Fibroblast of lung (primary cell): ENCODE data around the gene PKD1L1. TPM values are rescaled to one million over a fixed set of nuclear protein-coding genes. Genes with fewer than 3 reads are reported as not detected.

Experiments used
- DNase-seq, 2 donors: peaks; one replicate each; pipeline versions ENCODE4 v3.0.0 to v3.0.0-alpha.2; 2010; ENCODE audit warnings: low read depth in 2 of 2
- H2AFZ ChIP-seq: 2 replicates; pipeline ENCODE4 v1.5.1; 2012; ENCODE audit warnings: low read length, control low read depth, inconsistent platforms
- H3K27ac ChIP-seq: 2 replicates; pipeline ENCODE4 v1.5.1; 2011; ENCODE audit warnings: low read length, control low read depth; ENCODE audit not compliant: insufficient read depth
- H3K27me3 ChIP-seq: 2 replicates; pipeline ENCODE4 v1.5.1; 2011; ENCODE audit warnings: mild to moderate bottlenecking, low read length; ENCODE audit not compliant: control insufficient read depth, insufficient read depth
- H3K36me3 ChIP-seq: 2 replicates; pipeline ENCODE4 v1.5.1; 2011; ENCODE audit warnings: low read length; ENCODE audit not compliant: control insufficient read depth, insufficient read depth
- H3K4me1 ChIP-seq: 2 replicates; pipeline ENCODE4 v1.5.1; 2011; ENCODE audit warnings: low read length; ENCODE audit not compliant: control insufficient read depth, insufficient read depth; ENCODE audit errors: extremely low read depth
- H3K4me2 ChIP-seq: 2 replicates; pipeline ENCODE4 v1.5.1; 2011; ENCODE audit warnings: low read length, control low read depth; ENCODE audit not compliant: insufficient read depth; ENCODE audit errors: extremely low read depth
- H3K4me3 ChIP-seq, 4 experiments: fragments of 200-600 bp in 1 of 4; sonication (generic) in 1 of 4; replicated peaks in 1 of 4; 2 replicates each; pipeline ENCODE4 v1.5.1; 2011 to 2016; ENCODE audit warnings: low read length in 4 of 4, low read depth in 3 of 4, mild to moderate bottlenecking in 3 of 4, control low read depth in 2 of 4, inconsistent platforms in 1 of 4, mixed read lengths in 1 of 4; ENCODE audit not compliant: insufficient read depth in 1 of 4; ENCODE audit errors: control extremely low read depth in 1 of 4
- H3K79me2 ChIP-seq: 2 replicates; pipeline ENCODE4 v1.5.1; 2012; ENCODE audit warnings: mild to moderate bottlenecking, low read length, inconsistent platforms; ENCODE audit not compliant: control insufficient read depth, insufficient read depth
- H3K9ac ChIP-seq: 2 replicates; pipeline ENCODE4 v1.5.1; 2011; ENCODE audit warnings: mild to moderate bottlenecking, low read length, control low read depth; ENCODE audit not compliant: insufficient read depth
- H3K9me3 ChIP-seq: 2 replicates; pipeline ENCODE4 v1.5.1; 2012; ENCODE audit warnings: low read depth, low read length; ENCODE audit not compliant: control insufficient read depth, insufficient read depth
- H4K20me1 ChIP-seq: 2 replicates; pipeline ENCODE4 v1.5.1; 2011; ENCODE audit warnings: low read length; ENCODE audit not compliant: control insufficient read depth, insufficient read depth; ENCODE audit errors: extremely low read depth
- EZH2 ChIP-seq: IDR thresholded peaks from 2 replicates; pipeline ENCODE4 v1.5.1; 2012; ENCODE audit warnings: low read length, control low read depth, mild to moderate bottlenecking; ENCODE audit errors: missing control alignments
- polyA plus RNA-seq, 2 donors: library from polyadenylated mRNA; depleted of rRNA in 1 of 2; stranded (reverse) in 1 of 2; unstranded in 1 of 2; fragments of >200 nt; gene quantifications; 2 replicates each; pipeline ENCODE4 v1.2.1, GENCODE V29; 2011 to 2012; ENCODE audit warnings: missing spikeins in 1 of 2
- total RNA-seq: library from RNA; depleted of rRNA; stranded (reverse); fragments of >200 nt; gene quantifications from 2 replicates; pipeline ENCODE4 v1.2.1, GENCODE V29; 2014
- TF ChIP-seq, protein P1 (sequence below), 2 donors: IDR thresholded peaks in 1 of 2; conservative IDR thresholded peaks in 1 of 2; 1 replicate in 1 of 2; 2 replicates in 1 of 2; pipeline ENCODE4 v1.5.1; 2011 to 2012; ENCODE audit warnings: low read length in 2 of 2, control low read depth in 1 of 2, inconsistent platforms in 1 of 2, low read depth in 1 of 2, mild to moderate bottlenecking in 1 of 2

Gene PKD1L1
- total and polyA plus RNA-seq, 2 donors (not counting 1 experiment from before 2014, with no cell fraction given) = under 0.01 to 0.12 TPM

DNA sequence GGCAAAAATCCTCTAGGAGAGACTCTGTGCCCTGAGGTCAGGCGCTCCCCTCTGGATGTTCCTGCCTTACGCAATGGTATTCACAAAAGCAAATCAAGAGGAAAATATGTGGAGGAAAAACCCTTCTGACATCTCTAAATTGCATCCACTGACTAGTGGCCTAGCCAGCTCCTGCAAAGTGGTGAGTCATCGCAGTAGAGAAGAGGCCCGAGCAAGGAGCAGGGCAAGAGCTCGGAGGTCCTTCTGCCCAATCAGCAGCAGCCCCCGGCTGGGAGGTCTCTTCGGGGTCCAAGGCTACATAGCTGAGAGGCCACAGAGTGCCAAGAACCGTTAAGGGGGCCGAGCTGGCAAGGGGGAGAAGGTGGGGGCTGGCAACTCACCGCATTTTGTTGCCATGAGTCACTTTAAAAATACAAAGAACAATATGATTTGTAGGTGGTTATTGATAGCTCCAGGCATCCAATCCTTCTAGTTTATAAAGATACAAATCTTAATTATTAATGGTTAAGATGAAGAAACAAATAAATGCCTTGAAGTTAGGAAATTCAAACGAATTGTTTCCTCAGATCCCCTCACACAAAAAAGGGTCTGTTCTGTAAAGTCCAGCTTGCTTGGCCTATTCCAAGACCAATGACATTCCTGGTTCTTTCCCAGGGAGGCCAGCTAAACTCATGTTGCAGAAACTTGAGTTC, 161.6 kb downstream of the PKD1L1 start:
- Histone ChIP-seq H3K27me3 (no peaks in the 10 kb centered on the region), H3K36me3 (no peaks in the 10 kb centered on the region), H3K4me2 (peak overlapping the region; percentile 13), H3K79me2 (no peaks in the 10 kb centered on the region), H3K9ac (no peak overlapping the region), H4K20me1 (no peaks in the 10 kb centered on the region), H3K27ac (peak overlapping the region; percentile 79), H3K4me1 (peaks cover 31% of the 10 kb centered on the region), H3K4me3 (no peak overlapping the region), H2AFZ (no peak overlapping the region), H3K9me3 (no peaks in the 10 kb centered on the region)
- DNase-seq = peak; percentile 97 to 100
- TF ChIP-seq, protein P1, sequence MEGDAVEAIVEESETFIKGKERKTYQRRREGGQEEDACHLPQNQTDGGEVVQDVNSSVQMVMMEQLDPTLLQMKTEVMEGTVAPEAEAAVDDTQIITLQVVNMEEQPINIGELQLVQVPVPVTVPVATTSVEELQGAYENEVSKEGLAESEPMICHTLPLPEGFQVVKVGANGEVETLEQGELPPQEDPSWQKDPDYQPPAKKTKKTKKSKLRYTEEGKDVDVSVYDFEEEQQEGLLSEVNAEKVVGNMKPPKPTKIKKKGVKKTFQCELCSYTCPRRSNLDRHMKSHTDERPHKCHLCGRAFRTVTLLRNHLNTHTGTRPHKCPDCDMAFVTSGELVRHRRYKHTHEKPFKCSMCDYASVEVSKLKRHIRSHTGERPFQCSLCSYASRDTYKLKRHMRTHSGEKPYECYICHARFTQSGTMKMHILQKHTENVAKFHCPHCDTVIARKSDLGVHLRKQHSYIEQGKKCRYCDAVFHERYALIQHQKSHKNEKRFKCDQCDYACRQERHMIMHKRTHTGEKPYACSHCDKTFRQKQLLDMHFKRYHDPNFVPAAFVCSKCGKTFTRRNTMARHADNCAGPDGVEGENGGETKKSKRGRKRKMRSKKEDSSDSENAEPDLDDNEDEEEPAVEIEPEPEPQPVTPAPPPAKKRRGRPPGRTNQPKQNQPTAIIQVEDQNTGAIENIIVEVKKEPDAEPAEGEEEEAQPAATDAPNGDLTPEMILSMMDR (conservative IDR thresholded peaks at IDR 0.05 in 1 of 2, IDR thresholded peaks at IDR 0.05 in 1 of 2; ENCODE audit: low read depth in 1 of 2, low read length in 2 of 2) = no peak
- no peak for TF ChIP-seq EZH2

DNA sequence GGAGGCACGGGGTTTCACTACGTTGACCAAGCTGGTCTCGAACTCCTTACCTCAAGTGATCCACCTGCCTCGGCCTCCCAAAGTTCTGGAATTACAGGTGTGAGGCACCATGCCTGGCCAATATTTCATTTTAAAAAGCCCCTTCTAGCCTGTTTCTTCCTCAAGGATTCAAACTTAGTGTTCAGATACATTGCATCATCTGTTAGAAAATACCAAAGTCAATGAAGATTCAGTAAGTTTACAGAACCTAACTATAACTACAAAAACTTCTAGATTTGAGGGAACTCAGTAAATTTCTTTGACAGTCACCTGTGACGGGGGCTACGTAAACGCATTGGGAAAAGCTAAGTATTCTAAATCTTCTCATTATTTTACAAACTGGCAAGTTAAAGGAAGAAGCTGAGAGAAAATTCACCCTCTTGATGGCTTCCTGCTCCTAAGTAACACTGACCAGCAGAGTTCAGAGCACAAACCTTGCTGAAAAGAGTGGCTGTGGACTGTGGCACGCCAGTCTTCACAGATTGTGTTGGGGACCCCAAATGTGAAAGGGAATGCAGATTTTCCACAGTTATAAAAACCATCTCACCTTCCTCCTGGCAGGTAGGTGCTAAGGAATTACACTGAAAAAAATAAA, 162.2 kb downstream of the PKD1L1 start:
- H3K27ac ChIP-seq = peak overlapping the region; percentile 79
- H4K20me1 ChIP-seq = no peaks in the 10 kb centered on the region
- no peaks in the 10 kb centered on the region for H3K79me2 ChIP-seq
- H3K4me2 ChIP-seq = peak overlapping the region; percentile 13
- no peak overlapping the region for H3K4me3 ChIP-seq
- H3K36me3 ChIP-seq = no peaks in the 10 kb centered on the region
- H3K27me3 ChIP-seq = no peaks in the 10 kb centered on the region
- H3K9ac ChIP-seq = peak overlapping the region; percentile 13
- H3K9me3 ChIP-seq = no peaks in the 10 kb centered on the region
- H2AFZ ChIP-seq = no peak overlapping the region
- peaks cover 31% of the 10 kb centered on the region for H3K4me1 ChIP-seq
- DNase-seq = peak in 1 of 2 donors; percentile 26
- TF ChIP-seq, protein P1 (conservative IDR thresholded peaks at IDR 0.05 in 1 of 2, IDR thresholded peaks at IDR 0.05 in 1 of 2; ENCODE audit: low read depth in 1 of 2, low read length in 2 of 2) = no peak
- no peak for TF ChIP-seq EZH2

DNA sequence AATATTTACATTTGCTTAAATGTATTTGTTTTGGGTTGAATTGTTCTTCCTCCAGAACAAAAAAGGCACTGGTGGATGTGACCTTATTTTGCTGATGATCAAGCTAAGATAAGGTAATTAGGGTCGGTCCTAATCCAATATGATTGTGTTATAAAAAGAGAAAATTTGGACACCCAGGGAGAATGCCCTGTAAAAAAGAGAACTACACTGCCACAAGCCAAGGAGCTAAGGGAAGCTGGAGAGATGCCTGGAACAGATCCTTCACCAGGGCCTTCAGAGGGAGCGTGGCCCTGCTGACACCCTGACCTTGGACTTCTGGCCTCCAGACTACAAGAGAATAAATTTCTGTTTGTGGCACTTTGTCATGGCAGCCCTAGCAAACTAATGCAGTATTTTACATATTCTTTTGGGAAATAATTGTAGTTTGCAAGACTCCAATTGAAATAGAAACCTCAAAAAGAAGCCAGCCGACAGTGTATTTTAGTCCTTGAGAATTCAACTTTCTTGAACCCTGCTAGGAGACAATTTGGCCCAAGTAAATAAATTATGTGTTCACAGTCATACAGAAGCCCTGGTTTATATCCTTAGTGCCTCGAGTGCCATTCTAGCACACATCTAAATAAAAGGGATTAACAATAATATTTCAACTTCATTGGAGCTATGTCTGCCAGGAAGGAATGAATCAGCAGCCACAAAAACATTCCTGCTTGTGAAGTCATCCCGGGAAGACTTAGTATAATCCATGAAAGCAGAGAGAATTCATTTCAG, 164.6 kb downstream of the PKD1L1 start:
- no peaks in the 10 kb centered on the region for H3K36me3 ChIP-seq
- peak overlapping the region; percentile 57 for H3K9ac ChIP-seq
- peak overlapping the region; percentile 69 for H3K4me2 ChIP-seq
- H2AFZ ChIP-seq = no peak overlapping the region
- H3K79me2 ChIP-seq = no peaks in the 10 kb centered on the region
- H3K4me1 ChIP-seq = peaks cover 31% of the 10 kb centered on the region
- TF ChIP-seq, protein P1 (conservative IDR thresholded peaks at IDR 0.05 in 1 of 2, IDR thresholded peaks at IDR 0.05 in 1 of 2; ENCODE audit: low read depth in 1 of 2, low read length in 2 of 2) = no peak
- TF ChIP-seq EZH2 = no peak
- H3K9me3 ChIP-seq = no peaks in the 10 kb centered on the region
- H4K20me1 ChIP-seq = no peaks in the 10 kb centered on the region
- H3K27me3 ChIP-seq = no peaks in the 10 kb centered on the region
- peak overlapping the region in 1 of 4 experiments; percentile 2 for H3K4me3 ChIP-seq
- peak overlapping the region; percentile 86 for H3K27ac ChIP-seq
- DNase-seq = peak; percentile 98 to 99
